GM12892 (cell line): ENCODE data around the gene KAZN.

Experiments
- POLR2A ChIP-seq: IDR thresholded peaks from 2 replicates; pipeline ENCODE4 v1.6.1; 2011; ENCODE audit warnings: low read depth, low read length, control low read depth
- POLR2AphosphoS5 ChIP-seq: IDR thresholded peaks from 2 replicates; pipeline ENCODE4 v1.6.1; 2011; ENCODE audit warnings: low read depth, low read length, control low read depth
- TAF1 ChIP-seq: IDR thresholded peaks from 2 replicates; pipeline ENCODE4 v1.6.1; 2011; ENCODE audit warnings: low read depth, mild to moderate bottlenecking, control low read depth, low read length, borderline replicate concordance

DNA sequence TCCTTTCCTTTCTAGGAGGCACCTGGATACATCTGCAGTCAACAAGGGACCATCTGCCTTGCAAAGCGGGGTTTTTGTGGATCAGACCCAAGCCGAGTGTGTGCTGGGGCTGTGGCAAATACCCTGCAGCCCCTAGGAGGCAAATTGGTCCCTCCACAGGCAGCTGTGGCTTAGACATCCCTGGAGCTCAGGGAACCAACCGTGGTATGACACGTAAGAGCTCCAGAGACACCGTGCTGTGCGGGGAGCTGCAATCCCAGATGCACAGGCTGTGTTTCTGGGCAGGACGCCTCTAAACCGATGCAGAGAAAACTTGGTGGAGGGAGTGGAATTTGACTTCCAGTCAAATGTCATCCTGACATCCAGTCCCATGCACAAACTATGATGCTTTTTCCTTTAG is 141.5 kb downstream of the KAZN start:
- TF ChIP-seq POLR2AphosphoS5 (no peak), POLR2A (no peak), TAF1 (no peak)
